IPS-18a (cell line): ENCODE data around the gene TRIM59.

Source experiments
- H3K27ac ChIP-seq: one replicate; pipeline ENCODE4 v1.5.1; 2013; ENCODE audit warnings: low read length
- H3K27me3 ChIP-seq: one replicate; pipeline ENCODE4 v1.6.1; 2013; ENCODE audit warnings: mild to moderate bottlenecking, low read length; ENCODE audit not compliant: control insufficient read depth, insufficient read depth
- H3K36me3 ChIP-seq: one replicate; pipeline ENCODE4 v1.6.1; 2013; ENCODE audit warnings: low read depth, low read length; ENCODE audit not compliant: control insufficient read depth
- H3K4me1 ChIP-seq: one replicate; pipeline ENCODE4 v1.6.1; 2013; ENCODE audit warnings: low read depth, low read length; ENCODE audit not compliant: control insufficient read depth
- H3K4me3 ChIP-seq: one replicate; pipeline ENCODE4 v1.5.1; 2013; ENCODE audit warnings: low read length
- H3K9ac ChIP-seq: one replicate; pipeline ENCODE4 v1.6.1; 2013; ENCODE audit warnings: mild to moderate bottlenecking, low read length, moderate library complexity
- H3K9me3 ChIP-seq: one replicate; pipeline ENCODE4 v1.6.1; 2013; ENCODE audit warnings: low read depth, low read length; ENCODE audit not compliant: control insufficient read depth

Gene TRIM59

GRCh38 chr3:160435095-160435494 lies 14.5 kb downstream of the TRIM59 start:
- no peaks in the 10 kb centered on the region for H3K9me3 ChIP-seq
- no peak overlapping the region for H3K4me3 ChIP-seq
- H3K27me3 ChIP-seq = no peaks in the 10 kb centered on the region
- no peak overlapping the region for H3K9ac ChIP-seq
- peaks cover 94% of the 10 kb centered on the region for H3K36me3 ChIP-seq
- no peak overlapping the region for H3K27ac ChIP-seq
- H3K4me1 ChIP-seq = no peaks in the 10 kb centered on the region

- Histone ChIP-seq H3K36me3 (peaks cover 90% of the 10 kb centered on the region), H3K9me3 (no peaks in the 10 kb centered on the region), H3K9ac (no peak overlapping the region), H3K27me3 (no peaks in the 10 kb centered on the region), H3K4me1 (no peaks in the 10 kb centered on the region), H3K4me3 (no peak overlapping the region), H3K27ac (no peak overlapping the region)
These were observed 15.5 kb downstream of the TRIM59 start for GRCh38 chr3:160434071-160434470.

DNA sequence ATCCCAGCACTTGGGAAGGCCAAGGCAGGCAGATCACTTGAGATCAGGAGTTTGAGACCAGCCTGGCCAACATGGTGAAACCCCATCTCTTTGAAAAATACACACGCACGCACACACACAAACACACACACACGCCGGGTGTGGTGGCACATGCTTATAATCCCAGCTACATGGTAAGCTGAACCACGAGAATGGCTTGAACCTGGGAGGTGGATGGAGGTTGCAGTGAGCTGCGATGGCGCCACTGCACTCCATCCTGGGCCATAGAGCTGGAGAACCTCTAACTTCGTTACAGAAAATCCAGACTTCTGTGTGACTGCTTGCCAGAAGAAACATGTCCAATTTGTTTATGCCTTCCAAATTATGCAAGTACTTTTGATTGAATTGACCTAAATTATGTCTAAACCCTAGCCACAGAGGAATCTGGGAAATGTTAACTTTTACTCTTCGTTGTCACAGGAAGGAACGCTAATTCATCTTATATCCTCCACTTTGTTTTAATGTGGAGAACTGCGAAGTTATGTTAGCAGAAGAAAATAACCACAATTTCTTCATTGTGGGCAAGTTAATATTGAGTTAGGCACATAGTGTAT lies 21.7 kb downstream of the TRIM59 start:
- Histone ChIP-seq H3K9ac (no peak overlapping the region), H3K27ac (no peak overlapping the region), H3K36me3 (peaks cover 93% of the 10 kb centered on the region), H3K4me1 (no peaks in the 10 kb centered on the region), H3K4me3 (no peak overlapping the region), H3K27me3 (no peaks in the 10 kb centered on the region), H3K9me3 (no peaks in the 10 kb centered on the region)

DNA sequence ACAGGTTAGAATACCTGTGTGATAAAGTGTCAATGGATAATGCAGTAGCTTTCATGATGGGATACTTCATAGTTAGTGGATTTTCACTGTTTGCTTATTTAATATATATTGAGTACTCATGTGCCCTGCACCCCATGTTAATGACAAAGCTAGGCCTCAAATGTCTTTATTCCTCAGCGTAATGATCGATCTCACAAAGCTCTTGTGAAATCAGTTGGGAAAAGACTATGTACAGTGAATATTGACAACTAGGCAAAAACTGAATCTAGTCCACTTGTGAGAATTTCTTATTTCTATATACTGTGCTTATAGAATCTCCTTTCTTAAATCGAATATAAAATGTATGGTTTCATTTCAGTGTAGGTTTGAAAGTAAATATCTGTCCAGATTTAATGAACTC lies 32.3 kb downstream of the TRIM59 start:
- no peaks in the 10 kb centered on the region for H3K27me3 ChIP-seq
- no peaks in the 10 kb centered on the region for H3K9me3 ChIP-seq
- H3K9ac ChIP-seq = no peak overlapping the region
- H3K36me3 ChIP-seq = peaks cover 92% of the 10 kb centered on the region
- no peak overlapping the region for H3K4me3 ChIP-seq
- H3K4me1 ChIP-seq = no peaks in the 10 kb centered on the region
- H3K27ac ChIP-seq = no peak overlapping the region

GRCh38 chr3:160413613-160414248 lies 35.9 kb downstream of the TRIM59 start:
- peaks cover 82% of the 10 kb centered on the region for H3K36me3 ChIP-seq
- H3K27ac ChIP-seq = no peak overlapping the region
- no peaks in the 10 kb centered on the region for H3K9me3 ChIP-seq
- no peak overlapping the region for H3K9ac ChIP-seq
- H3K27me3 ChIP-seq = no peaks in the 10 kb centered on the region
- no peak overlapping the region for H3K4me3 ChIP-seq
- no peaks in the 10 kb centered on the region for H3K4me1 ChIP-seq

DNA sequence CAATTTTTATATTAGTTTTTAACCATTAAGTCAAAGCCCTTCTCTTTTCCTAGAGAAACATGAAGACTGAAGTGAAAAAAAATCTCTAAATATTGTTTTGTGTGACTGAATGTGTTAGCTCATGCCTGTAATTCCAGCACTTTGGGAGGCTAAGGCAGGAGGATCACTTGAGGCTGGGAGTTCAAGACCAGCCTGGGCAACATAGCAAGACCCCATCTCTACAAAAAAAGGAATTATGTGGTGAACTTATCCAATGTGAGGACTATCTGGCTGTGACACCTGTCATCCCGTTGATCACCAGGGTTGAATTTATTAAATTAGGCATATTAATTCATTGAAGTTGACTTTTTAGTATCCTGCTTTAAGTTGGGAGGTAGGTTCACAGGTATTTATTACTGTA lies 37.1 kb downstream of the TRIM59 start:
- Histone ChIP-seq H3K4me1 (no peaks in the 10 kb centered on the region), H3K27ac (no peak overlapping the region), H3K36me3 (peaks cover 80% of the 10 kb centered on the region), H3K4me3 (no peak overlapping the region), H3K9ac (no peak overlapping the region), H3K9me3 (no peaks in the 10 kb centered on the region), H3K27me3 (no peaks in the 10 kb centered on the region)

- no peaks in the 10 kb centered on the region for H3K9me3 ChIP-seq
- H3K36me3 ChIP-seq = peaks cover 77% of the 10 kb centered on the region
- no peaks in the 10 kb centered on the region for H3K27me3 ChIP-seq
- H3K4me3 ChIP-seq = no peak overlapping the region
- no peak overlapping the region for H3K27ac ChIP-seq
- no peaks in the 10 kb centered on the region for H3K4me1 ChIP-seq
- no peak overlapping the region for H3K9ac ChIP-seq
These were observed 39.6 kb downstream of the TRIM59 start for GRCh38 chr3:160409812-160410610.

GRCh38 chr3:160403796-160404470 lies 45.7 kb downstream of the TRIM59 start:
- H3K9ac ChIP-seq = peak overlapping the region; percentile 13

GRCh38 chr3:160403028-160403545 lies 46.5 kb downstream of the TRIM59 start:
- peak overlapping the region; percentile 83 for H3K4me3 ChIP-seq
- no peak overlapping the region for H3K27ac ChIP-seq
- no peaks in the 10 kb centered on the region for H3K27me3 ChIP-seq
- H3K9me3 ChIP-seq = no peaks in the 10 kb centered on the region
- peaks cover 13% of the 10 kb centered on the region for H3K4me1 ChIP-seq
- peaks cover 41% of the 10 kb centered on the region for H3K36me3 ChIP-seq
- H3K9ac ChIP-seq = peak overlapping the region; percentile 27

More at GRCh38 chr3:160403796-160404470, 45.7 kb downstream of the TRIM59 start:
- Histone ChIP-seq H3K27ac (no peak overlapping the region), H3K36me3 (peaks cover 48% of the 10 kb centered on the region), H3K4me1 (peaks cover 13% of the 10 kb centered on the region), H3K9me3 (no peaks in the 10 kb centered on the region), H3K27me3 (no peaks in the 10 kb centered on the region), H3K4me3 (peak overlapping the region; percentile 83)

GRCh38 chr3:160402221-160403027 lies 47.2 kb downstream of the TRIM59 start:
- peaks cover 13% of the 10 kb centered on the region for H3K4me1 ChIP-seq
- H3K27me3 ChIP-seq = no peaks in the 10 kb centered on the region
- peak overlapping the region; percentile 83 for H3K4me3 ChIP-seq
- peaks cover 39% of the 10 kb centered on the region for H3K36me3 ChIP-seq
- H3K9ac ChIP-seq = peak overlapping the region; percentile 98
- H3K27ac ChIP-seq = no peak overlapping the region
- no peaks in the 10 kb centered on the region for H3K9me3 ChIP-seq
